Measurements from ENCODE around the gene TNFAIP8L3. TPM values are rescaled to one million over a fixed set of nuclear protein-coding genes. Genes with fewer than 3 reads are reported as not detected.
"Not testable (repeated sequence)": the region's sequence is repeated elsewhere in the genome, so short reads cannot be mapped to it uniquely, and the experiment has no call there.

TNFAIP8L3 gene
- total RNA-seq, 1 experiment from 2014 or later, result 0.28 TPM

DNA sequence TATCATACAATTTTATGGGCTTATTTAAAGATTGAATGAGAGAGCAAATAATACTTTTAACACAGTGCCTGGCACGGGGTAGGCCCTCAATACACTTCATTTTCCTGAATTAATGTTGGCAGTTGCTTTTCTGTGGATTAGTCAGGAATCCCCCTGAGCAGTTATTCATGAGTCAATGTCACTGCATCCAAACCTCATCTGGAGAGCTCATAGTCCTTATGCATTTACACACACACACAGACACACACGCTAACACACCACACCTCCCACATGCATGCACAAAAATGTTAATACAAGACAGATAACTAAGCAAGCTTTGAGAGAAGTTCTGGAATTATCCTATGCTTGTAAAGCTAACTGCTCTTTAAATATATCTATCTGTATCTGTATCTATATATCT, 34.0 kb upstream of the TNFAIP8L3 start:
- no peak for DNase-seq
- Histone ChIP-seq H3K4me3 (ENCODE audit: insufficient read depth, low read depth, low read length) (no peak overlapping the region), H3K36me3 (replicated peaks; ENCODE audit: control insufficient read depth, insufficient read depth, low read length) (no peaks in the 10 kb centered on the region)

DNA sequence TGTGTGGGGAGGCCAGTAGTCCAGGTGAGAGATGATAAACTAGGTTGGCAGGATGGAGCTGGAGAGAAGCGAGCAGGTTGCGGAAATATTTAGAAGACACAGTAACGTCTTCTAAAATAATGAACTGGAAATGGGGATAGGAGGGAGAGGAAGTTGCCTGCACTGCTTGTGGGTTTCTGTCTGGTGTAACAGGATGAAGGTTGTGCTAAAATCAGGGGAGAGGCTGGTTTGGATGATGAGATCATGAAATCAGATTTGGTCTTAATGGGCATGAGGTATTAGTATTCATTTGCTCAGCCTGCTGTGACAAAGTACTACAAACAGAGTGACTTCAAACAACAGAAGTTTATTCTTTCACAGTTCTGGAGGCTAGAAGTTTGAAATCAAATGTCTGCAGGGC, 32.1 kb upstream of the TNFAIP8L3 start:
- DNase-seq, result no peak
- Histone ChIP-seq H3K36me3 (replicated peaks; ENCODE audit: control insufficient read depth, insufficient read depth, low read length) (no peaks in the 10 kb centered on the region), H3K27me3 (ENCODE audit: control insufficient read depth, insufficient read depth, low read length) (no peaks in the 10 kb centered on the region), H3K4me3 (ENCODE audit: insufficient read depth, low read depth, low read length) (no peak overlapping the region)

More for the DNA sequence above, 34.0 kb upstream of the TNFAIP8L3 start:
- no peaks in the 10 kb centered on the region for H3K27me3 ChIP-seq (ENCODE audit: control insufficient read depth, insufficient read depth, low read length)

DNA sequence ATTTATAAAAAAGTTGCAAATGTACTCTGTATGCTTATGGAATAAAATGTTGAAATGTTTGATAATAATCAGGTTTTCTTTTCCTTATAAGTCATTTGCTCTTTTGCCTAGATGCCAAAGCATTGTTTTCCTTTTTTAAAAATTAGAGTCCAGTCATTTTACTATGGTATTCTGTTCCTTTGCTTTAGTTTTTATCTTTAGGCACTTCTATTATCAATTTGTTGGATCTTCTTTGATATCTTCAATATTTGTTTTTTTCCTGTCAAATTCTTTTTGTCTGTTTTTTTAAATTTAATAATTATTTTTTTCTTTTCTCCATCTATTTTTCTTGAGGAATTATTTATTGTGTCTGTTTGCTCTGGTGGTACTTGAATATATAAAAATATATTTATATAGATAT, 28.3 kb upstream of the TNFAIP8L3 start:
- not testable (repeated sequence) for DNase-seq; H3K27me3 ChIP-seq (ENCODE audit: control insufficient read depth, insufficient read depth, low read length); H3K4me3 ChIP-seq (ENCODE audit: insufficient read depth, low read depth, low read length); H3K36me3 ChIP-seq (replicated peaks; ENCODE audit: control insufficient read depth, insufficient read depth, low read length)

DNA sequence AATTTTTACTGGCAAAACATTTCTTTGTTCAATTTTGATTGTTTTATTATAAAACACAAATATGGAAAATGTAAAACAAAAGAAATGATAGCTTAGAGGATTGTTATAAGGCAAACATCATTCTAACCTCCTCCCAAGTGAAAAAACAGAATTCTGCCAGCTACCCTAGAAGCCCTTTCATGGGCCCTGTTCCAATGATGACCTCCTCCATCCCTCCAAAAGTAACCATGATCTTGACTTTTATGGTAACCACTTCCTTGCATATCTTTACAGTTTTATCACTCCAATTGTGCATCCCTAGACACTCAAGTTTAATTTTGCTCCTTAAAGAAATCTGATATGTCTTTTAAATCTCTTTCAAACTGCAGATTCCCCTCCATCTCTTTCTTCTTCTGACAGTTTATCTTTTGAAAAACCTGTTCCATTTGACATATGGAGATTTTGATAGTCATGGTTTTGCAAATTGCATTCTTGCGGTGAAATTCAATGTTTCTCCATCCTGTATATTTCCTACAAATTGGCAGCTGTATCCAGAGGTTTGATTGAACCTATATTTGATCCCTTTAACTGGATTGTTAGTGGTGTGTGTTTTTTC, 27.0 kb upstream of the TNFAIP8L3 start:
- Histone ChIP-seq H3K27me3 (ENCODE audit: control insufficient read depth, insufficient read depth, low read length) (no peaks in the 10 kb centered on the region), H3K4me3 (ENCODE audit: insufficient read depth, low read depth, low read length) (no peak overlapping the region), H3K36me3 (replicated peaks; ENCODE audit: control insufficient read depth, insufficient read depth, low read length) (no peaks in the 10 kb centered on the region)
- DNase-seq, result no peak

DNA sequence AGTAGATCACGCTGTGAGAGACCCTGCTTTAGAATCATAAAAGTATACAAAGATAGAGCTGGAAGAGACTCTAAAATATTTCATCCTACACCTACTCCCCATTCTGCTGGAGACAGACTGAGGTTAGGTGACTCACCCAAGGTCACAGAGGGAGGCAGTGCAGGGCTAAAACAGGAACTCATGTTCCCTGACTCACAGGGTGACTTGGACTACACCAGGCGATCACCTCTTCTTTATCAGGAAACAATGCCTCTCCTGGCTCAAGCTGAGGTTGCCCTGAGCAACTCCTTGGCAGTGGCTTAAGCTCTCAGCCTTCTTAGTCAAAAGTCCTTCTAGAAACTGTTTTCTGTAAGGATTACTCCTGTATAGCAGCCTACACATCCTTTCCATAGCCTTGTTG, 26.4 kb upstream of the TNFAIP8L3 start:
- Histone ChIP-seq H3K4me3 (ENCODE audit: insufficient read depth, low read depth, low read length) (no peak overlapping the region), H3K36me3 (replicated peaks; ENCODE audit: control insufficient read depth, insufficient read depth, low read length) (no peaks in the 10 kb centered on the region), H3K27me3 (ENCODE audit: control insufficient read depth, insufficient read depth, low read length) (no peaks in the 10 kb centered on the region)
- no peak for DNase-seq

DNA sequence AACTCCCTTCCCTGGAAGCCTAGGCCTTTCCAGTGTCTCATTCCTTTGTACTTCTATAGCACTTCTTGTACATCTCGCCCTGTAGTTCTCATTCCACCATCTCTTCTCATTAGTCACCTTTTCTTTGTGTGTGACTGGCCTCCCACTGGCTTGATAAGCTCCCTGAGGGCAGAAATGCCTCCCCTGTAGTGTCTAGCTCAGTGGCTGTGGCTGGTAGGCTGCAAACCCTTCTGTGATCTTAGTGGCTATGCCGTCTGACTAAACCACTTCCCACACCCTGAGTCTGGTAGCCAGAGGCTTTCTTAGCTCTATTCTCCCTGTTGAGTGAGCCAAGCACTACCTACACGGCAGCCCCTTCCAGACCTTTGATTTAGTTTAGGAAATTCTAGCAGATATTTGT, 24.4 kb upstream of the TNFAIP8L3 start:
- no peak overlapping the region for H3K4me3 ChIP-seq (ENCODE audit: insufficient read depth, low read depth, low read length)
- DNase-seq, result no peak

DNA sequence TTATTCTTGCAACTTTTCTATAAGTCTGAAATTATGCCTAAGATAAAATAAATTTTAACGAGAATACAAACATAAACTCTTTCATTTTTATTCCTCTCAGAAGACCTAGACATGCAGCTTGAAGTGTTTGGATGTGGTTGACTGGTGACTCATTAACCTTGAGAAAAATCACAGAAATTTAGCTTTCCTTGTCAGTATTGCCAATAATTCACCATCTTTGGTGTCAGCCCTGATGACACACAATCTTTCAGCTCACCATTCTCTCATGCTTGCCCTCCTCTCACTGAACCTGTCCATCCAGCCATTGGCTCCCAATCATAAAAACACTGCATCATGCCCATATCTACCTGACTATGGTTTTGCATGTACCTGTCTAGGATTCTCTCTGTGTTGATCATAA, 22.6 kb upstream of the TNFAIP8L3 start:
- no peak for DNase-seq
- no peaks in the 10 kb centered on the region for H3K27me3 ChIP-seq (ENCODE audit: control insufficient read depth, insufficient read depth, low read length)
- no peak overlapping the region for H3K4me3 ChIP-seq (ENCODE audit: insufficient read depth, low read depth, low read length)
- H3K36me3 ChIP-seq (replicated peaks; ENCODE audit: control insufficient read depth, insufficient read depth, low read length), result no peaks in the 10 kb centered on the region

More for the DNA sequence above, 24.4 kb upstream of the TNFAIP8L3 start:
- no peaks in the 10 kb centered on the region for H3K27me3 ChIP-seq (ENCODE audit: control insufficient read depth, insufficient read depth, low read length)
- H3K36me3 ChIP-seq (replicated peaks; ENCODE audit: control insufficient read depth, insufficient read depth, low read length), result no peaks in the 10 kb centered on the region

DNA sequence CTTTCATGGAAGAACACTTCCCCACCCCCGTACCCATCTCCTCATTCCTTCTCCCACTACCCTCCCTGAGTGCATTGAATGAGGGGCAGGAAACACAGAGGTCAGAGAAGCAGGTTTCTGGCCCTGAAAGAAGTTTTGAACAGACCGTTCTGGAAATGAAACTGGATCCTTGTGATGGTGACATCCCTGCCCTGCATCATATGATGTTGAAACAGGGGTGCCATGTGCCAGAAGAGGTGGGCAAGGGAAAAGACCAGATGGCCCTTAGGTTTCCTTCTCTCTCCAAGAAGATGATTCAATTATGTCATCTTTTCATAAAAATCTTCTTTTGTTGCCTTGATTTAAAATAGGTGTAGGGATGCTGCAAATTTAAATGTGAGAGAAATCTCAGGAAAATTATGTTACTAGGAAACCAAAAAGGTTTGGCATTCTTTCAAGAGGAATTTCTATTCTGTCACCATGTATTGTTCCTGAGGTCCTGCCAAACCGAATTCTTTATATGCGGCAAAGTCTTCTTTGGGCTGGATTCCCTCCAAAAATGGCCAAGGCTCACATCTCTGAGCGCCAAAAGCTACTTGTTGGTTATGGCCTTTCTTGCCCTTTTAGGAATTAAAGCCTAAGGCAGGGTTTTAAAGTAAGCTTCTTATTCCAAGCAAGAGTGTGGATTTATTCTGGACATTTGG, 19.9 kb upstream of the TNFAIP8L3 start:
- Histone ChIP-seq H3K4me3 (ENCODE audit: insufficient read depth, low read depth, low read length) (no peak overlapping the region), H3K27me3 (ENCODE audit: control insufficient read depth, insufficient read depth, low read length) (no peaks in the 10 kb centered on the region), H3K36me3 (replicated peaks; ENCODE audit: control insufficient read depth, insufficient read depth, low read length) (no peaks in the 10 kb centered on the region)
- DNase-seq, result no peak

DNA sequence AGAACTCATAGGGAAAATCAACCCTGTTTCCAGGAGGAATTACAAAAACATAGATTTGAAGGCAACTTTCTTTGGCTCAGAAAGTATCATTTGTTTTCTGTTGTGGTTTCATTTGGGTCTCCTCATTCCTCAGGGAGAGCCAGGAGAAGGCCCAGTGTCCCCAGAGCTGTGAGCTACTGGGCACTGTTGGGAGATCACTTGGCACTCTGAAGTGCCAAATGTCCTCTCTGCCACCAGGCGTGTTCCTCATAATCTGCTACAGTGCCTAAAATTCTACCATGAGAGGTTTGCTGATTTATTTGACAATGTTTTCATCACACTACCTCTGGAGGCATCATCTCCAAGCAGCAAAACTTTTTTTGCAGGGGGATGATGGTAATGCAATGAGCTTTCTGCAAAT, 17.4 kb upstream of the TNFAIP8L3 start:
- no peaks in the 10 kb centered on the region for H3K27me3 ChIP-seq (ENCODE audit: control insufficient read depth, insufficient read depth, low read length)
- no peak overlapping the region for H3K4me3 ChIP-seq (ENCODE audit: insufficient read depth, low read depth, low read length)
- H3K36me3 ChIP-seq (replicated peaks; ENCODE audit: control insufficient read depth, insufficient read depth, low read length), result no peaks in the 10 kb centered on the region
- DNase-seq, result no peak

DNA sequence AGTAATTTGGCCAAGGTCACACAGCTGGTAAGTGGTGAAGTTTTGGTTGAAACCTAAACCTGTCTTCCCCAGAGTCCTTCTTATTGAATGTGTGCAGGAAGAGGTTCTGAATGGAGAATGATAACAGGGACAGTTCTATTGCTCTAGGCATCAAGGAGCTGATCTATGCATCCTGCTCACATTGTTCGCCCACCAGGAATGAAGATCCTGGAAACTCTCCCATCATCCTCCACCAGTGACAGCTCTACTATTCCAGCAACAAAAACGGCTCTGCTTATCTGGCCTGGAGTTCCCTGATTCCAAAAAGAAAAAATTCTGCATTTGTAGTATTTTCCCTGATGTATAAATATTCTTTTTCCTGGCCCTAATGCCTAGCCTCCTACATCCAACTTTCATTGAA, 16.4 kb upstream of the TNFAIP8L3 start:
- DNase-seq, result no peak
- Histone ChIP-seq H3K4me3 (ENCODE audit: insufficient read depth, low read depth, low read length) (no peak overlapping the region), H3K36me3 (replicated peaks; ENCODE audit: control insufficient read depth, insufficient read depth, low read length) (no peaks in the 10 kb centered on the region), H3K27me3 (ENCODE audit: control insufficient read depth, insufficient read depth, low read length) (no peaks in the 10 kb centered on the region)

DNA sequence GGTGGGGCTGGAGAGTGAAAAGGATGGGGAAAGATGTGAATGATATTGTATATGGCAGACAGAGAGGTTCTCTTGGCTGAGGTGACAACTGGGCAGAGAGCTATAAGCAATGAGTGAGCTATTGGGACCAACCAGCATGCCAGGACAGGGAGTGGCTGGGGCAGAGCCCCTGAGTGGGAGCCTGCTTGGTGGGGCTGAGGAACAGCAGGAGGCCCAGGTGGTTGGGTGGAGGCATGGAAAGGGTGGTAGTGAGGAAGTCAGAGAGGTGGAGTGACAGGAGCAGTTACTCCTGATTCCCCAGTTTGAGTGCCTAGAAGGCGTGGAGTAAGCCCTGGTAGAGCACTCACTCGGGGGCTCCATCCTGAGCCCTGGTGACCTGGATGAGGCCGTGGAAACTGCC, 15.5 kb upstream of the TNFAIP8L3 start:
- no peaks in the 10 kb centered on the region for H3K36me3 ChIP-seq (replicated peaks; ENCODE audit: control insufficient read depth, insufficient read depth, low read length)
- DNase-seq, result no peak
- H3K27me3 ChIP-seq (ENCODE audit: control insufficient read depth, insufficient read depth, low read length), result no peaks in the 10 kb centered on the region
- no peak overlapping the region for H3K4me3 ChIP-seq (ENCODE audit: insufficient read depth, low read depth, low read length)

DNA sequence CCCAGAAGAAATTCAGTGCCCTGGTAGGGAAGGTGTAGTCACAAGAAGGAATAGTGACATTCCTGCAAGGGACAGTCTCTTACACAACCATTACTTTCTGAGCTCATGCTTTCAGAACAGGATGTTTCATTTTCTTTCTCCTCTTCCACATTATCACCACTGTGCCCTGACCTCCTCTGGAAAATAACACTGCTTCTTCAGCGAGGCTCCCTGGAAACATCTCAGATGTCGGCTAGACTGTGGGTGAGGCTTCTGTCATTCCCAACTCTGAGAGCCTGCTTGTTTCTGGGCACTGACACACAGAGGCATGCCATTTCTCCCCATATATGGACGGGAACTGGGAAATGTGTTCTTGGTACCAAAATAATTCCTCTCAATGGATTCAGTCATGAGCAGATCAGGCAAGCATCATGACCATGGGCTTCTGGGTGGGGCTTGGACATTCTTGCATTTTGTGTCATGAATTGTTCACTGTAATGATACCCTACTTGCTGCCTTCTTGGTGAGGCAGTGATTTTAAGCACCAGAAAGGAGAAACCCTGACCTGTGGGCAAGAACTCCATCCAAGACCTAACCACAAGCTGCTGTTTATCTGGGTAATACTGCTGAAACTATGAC, 14.3 kb upstream of the TNFAIP8L3 start:
- no peak for DNase-seq
- H3K27me3 ChIP-seq (ENCODE audit: control insufficient read depth, insufficient read depth, low read length), result no peaks in the 10 kb centered on the region
- no peaks in the 10 kb centered on the region for H3K36me3 ChIP-seq (replicated peaks; ENCODE audit: control insufficient read depth, insufficient read depth, low read length)
- H3K4me3 ChIP-seq (ENCODE audit: insufficient read depth, low read depth, low read length), result no peak overlapping the region

DNA sequence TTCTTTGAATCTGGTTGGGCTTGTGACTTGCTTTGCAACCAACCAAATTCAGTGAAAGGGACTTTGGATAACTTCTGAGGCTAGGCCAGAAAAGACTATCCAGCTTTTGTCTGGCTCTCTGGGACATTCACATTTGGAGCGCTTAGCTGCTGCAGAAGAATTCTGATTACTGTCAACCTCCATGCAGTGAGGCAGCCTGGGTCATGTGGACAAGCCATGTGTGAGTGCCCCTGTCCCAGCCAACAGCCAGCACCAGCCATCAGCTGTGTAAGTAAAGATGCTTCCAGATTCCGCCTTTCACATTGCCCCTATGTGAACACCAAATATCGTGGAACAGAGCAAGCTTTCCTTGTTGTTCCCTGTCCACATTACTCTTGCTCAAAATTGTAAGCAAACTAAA, 12.9 kb upstream of the TNFAIP8L3 start:
- Histone ChIP-seq H3K4me3 (ENCODE audit: insufficient read depth, low read depth, low read length) (no peak overlapping the region), H3K36me3 (replicated peaks; ENCODE audit: control insufficient read depth, insufficient read depth, low read length) (no peaks in the 10 kb centered on the region), H3K27me3 (ENCODE audit: control insufficient read depth, insufficient read depth, low read length) (no peaks in the 10 kb centered on the region)
- DNase-seq, result no peak

DNA sequence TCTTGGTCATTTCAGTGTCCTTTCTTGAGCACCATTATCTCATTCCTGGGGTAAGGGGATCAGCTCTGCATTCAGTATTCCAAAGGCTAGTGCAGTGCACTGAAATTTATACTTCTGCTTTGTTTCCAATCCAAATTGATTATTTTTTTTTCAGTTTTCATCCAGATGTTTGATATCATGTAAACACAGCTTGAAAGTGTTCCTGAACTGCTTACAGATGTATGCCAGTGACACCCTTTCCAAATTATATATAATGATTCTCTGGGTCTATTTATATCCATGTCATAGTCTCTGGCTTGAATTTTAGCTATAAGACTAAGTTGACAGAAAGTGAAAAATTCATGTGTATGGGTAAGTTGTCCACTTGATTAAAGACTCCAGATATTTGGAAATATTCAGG, 11.8 kb upstream of the TNFAIP8L3 start:
- Histone ChIP-seq H3K36me3 (replicated peaks; ENCODE audit: control insufficient read depth, insufficient read depth, low read length) (no peaks in the 10 kb centered on the region), H3K27me3 (ENCODE audit: control insufficient read depth, insufficient read depth, low read length) (no peaks in the 10 kb centered on the region), H3K4me3 (ENCODE audit: insufficient read depth, low read depth, low read length) (no peak overlapping the region)
- no peak for DNase-seq

DNA sequence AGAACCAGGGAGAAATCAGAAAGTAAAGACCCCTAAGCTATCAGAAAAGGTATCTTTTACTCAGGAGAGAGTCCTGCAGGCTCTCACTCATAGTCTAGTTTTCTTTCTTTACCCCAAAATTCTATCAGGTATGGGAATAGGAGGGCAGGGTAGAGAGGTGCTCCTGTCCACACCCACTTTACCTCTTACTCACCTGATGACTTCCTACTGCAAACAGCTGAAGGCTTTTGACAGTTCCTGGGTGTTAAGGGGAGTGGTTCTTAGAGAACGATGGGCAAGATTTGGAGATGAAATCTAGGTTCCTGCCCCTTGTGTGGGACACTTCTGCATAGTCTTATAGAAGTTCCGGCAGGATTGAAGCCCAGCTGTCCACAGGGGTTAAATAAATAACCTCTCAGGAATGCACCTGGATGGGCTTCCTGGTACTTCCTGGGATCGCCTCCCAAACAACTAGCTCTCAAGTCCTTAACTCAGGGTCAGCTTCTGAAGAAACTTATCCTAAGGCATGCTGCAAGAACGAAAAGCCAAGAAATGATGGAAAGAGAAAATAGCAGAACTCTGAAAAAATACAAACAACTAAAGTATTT, 10.8 kb upstream of the TNFAIP8L3 start:
- DNase-seq, result no peak
- no peaks in the 10 kb centered on the region for H3K36me3 ChIP-seq (replicated peaks; ENCODE audit: control insufficient read depth, insufficient read depth, low read length)
- H3K4me3 ChIP-seq (ENCODE audit: insufficient read depth, low read depth, low read length), result no peak overlapping the region
- H3K27me3 ChIP-seq (ENCODE audit: control insufficient read depth, insufficient read depth, low read length), result no peaks in the 10 kb centered on the region
